Caco-2 (cell line): Measurements from ENCODE around the gene SMARCD2. TPM values are rescaled to one million over a fixed set of nuclear protein-coding genes. Genes with fewer than 3 reads are reported as not detected.

Source experiments
- BruUV-seq: library from RNA; stranded (reverse); fragments of 400-500 nt; replicated peaks from 2 replicates; lab custom pipeline; 2021; lab: Mats Ljungman, UMichigan
- CTCF ChIA-PET: fragments of 300-600 bp; sonication (Branson Sonifier 250); formaldehyde crosslinking; loops from one replicate; lab custom pipeline; 2022; ENCODE audit warnings: antibody characterized with exemption; lab: Charles Lee
- POLR2A ChIA-PET: fragments of 300-600 bp; sonication (Branson Sonifier 250); formaldehyde crosslinking; loops from one replicate; lab custom pipeline; 2022; ENCODE audit warnings: antibody characterized with exemption; lab: Charles Lee
- DNase-seq, 2 experiments: peaks; one replicate each; pipeline versions ENCODE4 v3.0.0 to v3.0.0-alpha.2; 2020 to 2022
- H3K27me3 ChIP-seq: replicated peaks from 2 replicates; pipeline ENCODE4 v1.6.0; 2011; ENCODE audit warnings: low read length; ENCODE audit not compliant: control insufficient read depth, insufficient read depth
- H3K36me3 ChIP-seq: 2 replicates; pipeline ENCODE4 v1.5.1; 2011; ENCODE audit warnings: low read length; ENCODE audit not compliant: control insufficient read depth, insufficient read depth
- H3K4me1 ChIP-seq: fragments of 250-450 bp; sonication (Bioruptor Pico); 2 replicates; pipeline ENCODE4 v1.5.1; 2020; ENCODE audit warnings: mild to moderate bottlenecking
- H3K4me3 ChIP-seq: 2 replicates; pipeline ENCODE4 v1.5.1; 2011; ENCODE audit warnings: low read depth, mild to moderate bottlenecking, control low read depth, low read length
- H3K9me3 ChIP-seq: fragments of 250-450 bp; sonication (Bioruptor Pico); 2 replicates; pipeline ENCODE4 v1.5.1; 2020; ENCODE audit warnings: mild to moderate bottlenecking, moderate library complexity
- H3K27ac Mint-ChIP-seq: one replicate; pipeline ENCODE4 v1.8.0; 2022; ENCODE audit warnings: mixed read lengths; ENCODE audit not compliant: unreplicated experiment
- H3K27me3 Mint-ChIP-seq: one replicate; pipeline ENCODE4 v1.8.0; 2022; ENCODE audit warnings: mixed read lengths; ENCODE audit not compliant: insufficient read depth, unreplicated experiment
- H3K36me3 Mint-ChIP-seq: one replicate; pipeline ENCODE4 v1.8.0; 2022; ENCODE audit warnings: mild to moderate bottlenecking, mixed read lengths; ENCODE audit not compliant: insufficient read depth, unreplicated experiment
- H3K4me1 Mint-ChIP-seq: one replicate; pipeline ENCODE4 v1.8.0; 2022; ENCODE audit warnings: low read depth, mixed read lengths; ENCODE audit not compliant: unreplicated experiment
- H3K4me3 Mint-ChIP-seq: one replicate; pipeline ENCODE4 v1.8.0; 2022; ENCODE audit warnings: mild to moderate bottlenecking, moderate library complexity, mixed read lengths; ENCODE audit not compliant: unreplicated experiment
- H3K9me3 Mint-ChIP-seq: one replicate; pipeline ENCODE4 v1.8.0; 2022; ENCODE audit warnings: mixed read lengths; ENCODE audit not compliant: unreplicated experiment
- CTCF ChIP-seq, 2 experiments: fragments of 200-600 bp in 1 of 2; IDR thresholded peaks; 1 replicate in 1 of 2; 2 replicates in 1 of 2; pipeline versions ENCODE4 v1.5.1 to v1.8.0; 2011 to 2022; ENCODE audit warnings: antibody characterized with exemption in 1 of 2, control low read depth in 1 of 2, inconsistent platforms in 1 of 2, low read depth in 1 of 2, low read length in 1 of 2, mild to moderate bottlenecking in 1 of 2, moderate library complexity in 1 of 2; ENCODE audit not compliant: insufficient read depth in 1 of 2, severe bottlenecking in 1 of 2, unreplicated experiment in 1 of 2
- intact Hi-C: fragments of 100-400 bp; cut with micrococcal nuclease; formaldehyde crosslinking; loops from one replicate; pipeline ENCODE4 v1.10.0; 2022; ENCODE audit not compliant: unreplicated experiment
- total RNA-seq: library from RNA; stranded (reverse); gene quantifications from 2 replicates; pipeline ENCODE4 v1.2.3, GENCODE V29; 2022

Gene SMARCD2
- total RNA-seq, 1 experiment from 2014 or later: 134 TPM

GRCh38 chr17:63840591-63841349, 1.7 kb downstream of the SMARCD2 start:
- intact Hi-C loops: loop anchor here (10.0 kb wide), 1 partner anchor 216 kb away; the partner anchor contains the start of gene MAP3K3
- TF ChIP-seq CTCF (IDR thresholded peaks at IDR 0.05; ENCODE audit: insufficient read depth in 1 of 2, low read depth in 1 of 2, low read length in 1 of 2, severe bottlenecking in 1 of 2, unreplicated experiment in 1 of 2): no peak

GRCh38 chr17:63838631-63839171, 3.8 kb downstream of the SMARCD2 start:
- Histone ChIP-seq H3K36me3 (peaks cover 12% of the 10 kb centered on the region), H3K4me3 (no peak overlapping the region), H3K4me1 (peaks cover 13% of the 10 kb centered on the region), H3K9me3 (no peaks in the 10 kb centered on the region), H3K27me3 (no peaks in the 10 kb centered on the region)
- no peak overlapping the region for H3K27ac Mint-ChIP-seq
- BruUV-seq: no TSS peak
- H3K9me3 Mint-ChIP-seq: no peaks in the 10 kb centered on the region
- peak; percentile 64 to 67 for DNase-seq
- peaks cover 20% of the 10 kb centered on the region for H3K4me1 Mint-ChIP-seq
- peaks cover 63% of the 10 kb centered on the region for H3K36me3 Mint-ChIP-seq
- POLR2A ChIA-PET: no interaction called here
- TF ChIP-seq CTCF (IDR thresholded peaks at IDR 0.05; ENCODE audit: insufficient read depth in 1 of 2, low read depth in 1 of 2, low read length in 1 of 2, severe bottlenecking in 1 of 2, unreplicated experiment in 1 of 2): no peak
- intact Hi-C loops: no loop called here
- CTCF ChIA-PET: interaction anchor here (0.6 to 0.8 kb wide), 3 partner anchors 9 to 82 kb away, joined by 3 read pairs; no protein-coding TSS in a partner anchor
- no peaks in the 10 kb centered on the region for H3K27me3 Mint-ChIP-seq
- peak overlapping the region; percentile 34 for H3K4me3 Mint-ChIP-seq

More at GRCh38 chr17:63840591-63841349, 1.7 kb downstream of the SMARCD2 start:
- peaks cover 26% of the 10 kb centered on the region for H3K4me1 Mint-ChIP-seq
- Histone ChIP-seq H3K36me3 (peaks cover 7% of the 10 kb centered on the region), H3K4me1 (peaks cover 15% of the 10 kb centered on the region), H3K9me3 (no peaks in the 10 kb centered on the region), H3K4me3 (peak overlapping the region; percentile 95), H3K27me3 (no peaks in the 10 kb centered on the region)
- no peaks in the 10 kb centered on the region for H3K27me3 Mint-ChIP-seq
- POLR2A ChIA-PET: interaction anchor here (0.5 to 1.0 kb wide), 3 partner anchors 13 to 300 kb away, joined by 3 to 4 read pairs (median 3); no protein-coding TSS in a partner anchor
- peak overlapping the region; percentile 87 for H3K27ac Mint-ChIP-seq
- no peaks in the 10 kb centered on the region for H3K9me3 Mint-ChIP-seq
- no TSS peak for BruUV-seq
- H3K4me3 Mint-ChIP-seq: peak overlapping the region; percentile 99
- peaks cover 50% of the 10 kb centered on the region for H3K36me3 Mint-ChIP-seq
- CTCF ChIA-PET: interaction anchor here (1.2 to 1.4 kb wide), 3 partner anchors 11 to 14 kb away, joined by 4 to 7 read pairs (median 6); no protein-coding TSS in a partner anchor
- DNase-seq: no peak

DNA sequence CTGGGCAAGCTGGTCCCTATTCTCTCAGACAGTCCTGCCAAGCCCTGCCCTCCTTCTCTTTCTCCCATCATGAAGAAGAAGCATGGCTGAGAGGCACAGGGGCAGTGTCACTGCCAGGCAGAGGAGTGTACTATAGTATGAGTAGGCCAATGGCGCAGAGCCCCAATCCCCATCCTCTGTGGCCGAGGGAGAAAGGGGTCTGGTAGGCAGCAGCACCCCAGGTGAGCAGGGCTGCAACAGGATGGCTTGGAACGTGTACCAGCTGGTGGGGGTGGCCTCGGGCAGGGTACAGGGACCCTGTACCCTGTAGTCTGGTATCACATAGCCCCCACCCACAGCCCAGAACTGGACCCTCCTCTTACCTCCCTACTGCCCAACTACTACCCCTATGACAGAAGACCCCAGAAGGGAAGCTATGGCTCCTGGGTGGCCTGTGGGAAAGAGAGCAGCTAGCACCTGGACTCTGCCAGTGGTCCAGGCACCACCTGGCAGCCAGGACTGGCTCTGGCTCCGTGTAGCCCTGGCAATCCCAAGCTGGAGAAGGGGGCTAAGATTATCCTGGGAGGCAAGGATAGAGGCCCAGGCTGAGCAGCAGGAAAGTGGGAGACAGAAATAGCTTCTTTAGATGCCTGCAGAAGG, 4.4 kb downstream of the SMARCD2 start:
- DNase-seq: no peak
- peaks cover 9% of the 10 kb centered on the region for H3K4me1 ChIP-seq
- BruUV-seq: no TSS peak
- Mint-ChIP-seq H3K27ac (no peak overlapping the region), H3K9me3 (no peaks in the 10 kb centered on the region), H3K4me1 (peaks cover 20% of the 10 kb centered on the region), H3K27me3 (no peaks in the 10 kb centered on the region), H3K36me3 (peaks cover 64% of the 10 kb centered on the region), H3K4me3 (no peak overlapping the region)
- intact Hi-C loops: no loop called here
- H3K36me3 ChIP-seq: peaks cover 12% of the 10 kb centered on the region
- ChIA-PET CTCF (interaction anchor here (0.7 to 0.8 kb wide), 2 partner anchors 10 to 11 kb away, joined by 3 read pairs; no protein-coding TSS in a partner anchor), POLR2A (no interaction called here)
- H3K4me3 ChIP-seq: no peak overlapping the region
- no peaks in the 10 kb centered on the region for H3K9me3 ChIP-seq
- H3K27me3 ChIP-seq: no peaks in the 10 kb centered on the region
- TF ChIP-seq CTCF (IDR thresholded peaks at IDR 0.05; ENCODE audit: insufficient read depth in 1 of 2, low read depth in 1 of 2, low read length in 1 of 2, severe bottlenecking in 1 of 2, unreplicated experiment in 1 of 2): no peak
